ENCODE data around the gene RUFY4.

DNA sequence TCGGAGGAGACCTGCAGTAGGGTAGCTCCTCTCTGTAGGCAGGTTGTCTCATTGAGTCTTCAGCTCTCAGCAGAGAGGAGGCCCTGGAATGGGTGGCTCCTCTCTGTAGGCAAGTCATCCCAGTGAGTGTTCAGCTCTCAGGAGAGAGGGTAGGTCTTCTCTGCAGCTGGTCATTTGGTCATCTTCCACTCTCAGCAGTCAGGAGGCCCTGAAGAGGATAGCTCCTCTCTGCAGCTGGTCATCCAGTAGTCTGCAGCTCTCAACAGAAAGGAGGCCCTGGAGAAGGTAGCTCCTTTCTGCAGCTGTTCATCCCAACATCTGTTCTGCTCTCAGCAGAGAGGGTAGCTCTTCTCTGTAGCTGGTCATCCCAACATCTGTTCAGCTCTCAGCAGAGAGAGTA, 26.0 kb upstream of the RUFY4 start:
- no peak for TF ChIP-seq CTCF (IDR thresholded peaks at IDR 0.05 in 4 of 5, conservative IDR thresholded peaks at IDR 0.05 in 1 of 5)
- no peak for TF ChIP-seq POLR2A (IDR thresholded peaks at IDR 0.05)
